ENCODE measurements around the gene PON2. TPM values are rescaled to one million over a fixed set of nuclear protein-coding genes. Genes with fewer than 3 reads are reported as not detected.

PON2 gene
- total and polyA plus RNA-seq, 2 of the 13 experiments (the other 11 are each of a cell fraction or from before 2014, with no cell fraction given) = 202 to 217 TPM

DNA sequence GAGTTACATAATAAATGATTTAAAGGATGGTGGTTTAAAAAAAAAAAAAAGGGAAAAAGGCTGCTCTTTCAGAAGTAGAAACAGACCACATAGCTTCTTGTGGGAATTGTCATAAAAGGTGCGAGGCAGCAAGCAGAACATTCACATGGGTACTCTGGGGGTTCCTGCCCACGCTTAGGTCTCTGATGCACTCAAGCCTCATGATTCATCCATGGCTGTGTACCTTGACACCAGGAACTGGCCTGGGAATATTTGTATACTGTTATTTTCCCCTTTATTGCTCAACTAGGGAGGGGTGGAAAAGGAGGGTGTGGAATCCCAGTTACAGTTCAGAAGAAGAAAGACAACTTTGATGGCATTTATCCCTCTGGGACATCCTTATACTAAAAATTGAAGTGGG, 4.0 kb downstream of the PON2 start (continued):
- TF ChIP-seq, protein P1, sequence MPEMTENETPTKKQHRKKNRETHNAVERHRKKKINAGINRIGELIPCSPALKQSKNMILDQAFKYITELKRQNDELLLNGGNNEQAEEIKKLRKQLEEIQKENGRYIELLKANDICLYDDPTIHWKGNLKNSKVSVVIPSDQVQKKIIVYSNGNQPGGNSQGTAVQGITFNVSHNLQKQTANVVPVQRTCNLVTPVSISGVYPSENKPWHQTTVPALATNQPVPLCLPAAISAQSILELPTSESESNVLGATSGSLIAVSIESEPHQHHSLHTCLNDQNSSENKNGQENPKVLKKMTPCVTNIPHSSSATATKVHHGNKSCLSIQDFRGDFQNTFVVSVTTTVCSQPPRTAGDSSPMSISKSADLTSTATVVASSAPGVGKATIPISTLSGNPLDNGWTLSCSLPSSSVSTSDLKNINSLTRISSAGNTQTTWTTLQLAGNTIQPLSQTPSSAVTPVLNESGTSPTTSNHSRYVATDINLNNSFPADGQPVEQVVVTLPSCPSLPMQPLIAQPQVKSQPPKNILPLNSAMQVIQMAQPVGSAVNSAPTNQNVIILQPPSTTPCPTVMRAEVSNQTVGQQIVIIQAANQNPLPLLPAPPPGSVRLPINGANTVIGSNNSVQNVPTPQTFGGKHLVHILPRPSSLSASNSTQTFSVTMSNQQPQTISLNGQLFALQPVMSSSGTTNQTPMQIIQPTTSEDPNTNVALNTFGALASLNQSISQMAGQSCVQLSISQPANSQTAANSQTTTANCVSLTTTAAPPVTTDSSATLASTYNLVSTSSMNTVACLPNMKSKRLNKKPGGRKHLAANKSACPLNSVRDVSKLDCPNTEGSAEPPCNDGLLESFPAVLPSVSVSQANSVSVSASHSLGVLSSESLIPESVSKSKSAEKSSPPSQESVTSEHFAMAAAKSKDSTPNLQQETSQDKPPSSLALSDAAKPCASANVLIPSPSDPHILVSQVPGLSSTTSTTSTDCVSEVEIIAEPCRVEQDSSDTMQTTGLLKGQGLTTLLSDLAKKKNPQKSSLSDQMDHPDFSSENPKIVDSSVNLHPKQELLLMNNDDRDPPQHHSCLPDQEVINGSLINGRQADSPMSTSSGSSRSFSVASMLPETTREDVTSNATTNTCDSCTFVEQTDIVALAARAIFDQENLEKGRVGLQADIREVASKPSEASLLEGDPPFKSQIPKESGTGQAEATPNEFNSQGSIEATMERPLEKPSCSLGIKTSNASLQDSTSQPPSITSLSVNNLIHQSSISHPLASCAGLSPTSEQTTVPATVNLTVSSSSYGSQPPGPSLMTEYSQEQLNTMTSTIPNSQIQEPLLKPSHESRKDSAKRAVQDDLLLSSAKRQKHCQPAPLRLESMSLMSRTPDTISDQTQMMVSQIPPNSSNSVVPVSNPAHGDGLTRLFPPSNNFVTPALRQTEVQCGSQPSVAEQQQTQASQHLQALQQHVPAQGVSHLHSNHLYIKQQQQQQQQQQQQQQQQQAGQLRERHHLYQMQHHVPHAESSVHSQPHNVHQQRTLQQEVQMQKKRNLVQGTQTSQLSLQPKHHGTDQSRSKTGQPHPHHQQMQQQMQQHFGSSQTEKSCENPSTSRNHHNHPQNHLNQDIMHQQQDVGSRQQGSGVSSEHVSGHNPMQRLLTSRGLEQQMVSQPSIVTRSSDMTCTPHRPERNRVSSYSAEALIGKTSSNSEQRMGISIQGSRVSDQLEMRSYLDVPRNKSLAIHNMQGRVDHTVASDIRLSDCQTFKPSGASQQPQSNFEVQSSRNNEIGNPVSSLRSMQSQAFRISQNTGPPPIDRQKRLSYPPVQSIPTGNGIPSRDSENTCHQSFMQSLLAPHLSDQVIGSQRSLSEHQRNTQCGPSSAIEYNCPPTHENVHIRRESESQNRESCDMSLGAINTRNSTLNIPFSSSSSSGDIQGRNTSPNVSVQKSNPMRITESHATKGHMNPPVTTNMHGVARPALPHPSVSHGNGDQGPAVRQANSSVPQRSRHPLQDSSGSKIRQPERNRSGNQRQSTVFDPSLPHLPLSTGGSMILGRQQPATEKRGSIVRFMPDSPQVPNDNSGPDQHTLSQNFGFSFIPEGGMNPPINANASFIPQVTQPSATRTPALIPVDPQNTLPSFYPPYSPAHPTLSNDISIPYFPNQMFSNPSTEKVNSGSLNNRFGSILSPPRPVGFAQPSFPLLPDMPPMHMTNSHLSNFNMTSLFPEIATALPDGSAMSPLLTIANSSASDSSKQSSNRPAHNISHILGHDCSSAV (CRISPR knock-in tag; IDR thresholded peaks at IDR 0.05; ENCODE audit: borderline replicate concordance) = no peak
- TF ChIP-seq ZSCAN9 (CRISPR knock-in tag; IDR thresholded peaks at IDR 0.05; ENCODE audit: borderline replicate concordance) (no peak), ZNF343 (CRISPR knock-in tag; IDR thresholded peaks at IDR 0.05) (no peak), ARHGAP35 (CRISPR knock-in tag; IDR thresholded peaks at IDR 0.05; ENCODE audit: borderline replicate concordance) (no peak), SKI (IDR thresholded peaks at IDR 0.05; ENCODE audit: partially characterized antibody) (no peak), ZNF138 (CRISPR knock-in tag; IDR thresholded peaks at IDR 0.05; ENCODE audit: low read depth) (no peak), ELF3 (CRISPR knock-in tag; IDR thresholded peaks at IDR 0.05) (peak; percentile 99), ZNF12 (CRISPR knock-in tag; IDR thresholded peaks at IDR 0.05) (no peak), ASH2L (IDR thresholded peaks at IDR 0.05; ENCODE audit: insufficient read length, low read depth, low read length) (no peak), HDAC1 (CRISPR knock-in tag; IDR thresholded peaks at IDR 0.05) (peak; percentile 66; the same call in 1 of the 2 replicates), MXD4 (CRISPR knock-in tag; IDR thresholded peaks at IDR 0.05) (no peak), ZNF543 (CRISPR knock-in tag; IDR thresholded peaks at IDR 0.05) (no peak), PCBP1 (IDR thresholded peaks at IDR 0.05; ENCODE audit: borderline replicate concordance, low read depth, low read length) (no peak), ZSCAN20 (CRISPR knock-in tag; IDR thresholded peaks at IDR 0.05; ENCODE audit: borderline replicate concordance) (no peak)
- TF ChIP-seq, protein P2, sequence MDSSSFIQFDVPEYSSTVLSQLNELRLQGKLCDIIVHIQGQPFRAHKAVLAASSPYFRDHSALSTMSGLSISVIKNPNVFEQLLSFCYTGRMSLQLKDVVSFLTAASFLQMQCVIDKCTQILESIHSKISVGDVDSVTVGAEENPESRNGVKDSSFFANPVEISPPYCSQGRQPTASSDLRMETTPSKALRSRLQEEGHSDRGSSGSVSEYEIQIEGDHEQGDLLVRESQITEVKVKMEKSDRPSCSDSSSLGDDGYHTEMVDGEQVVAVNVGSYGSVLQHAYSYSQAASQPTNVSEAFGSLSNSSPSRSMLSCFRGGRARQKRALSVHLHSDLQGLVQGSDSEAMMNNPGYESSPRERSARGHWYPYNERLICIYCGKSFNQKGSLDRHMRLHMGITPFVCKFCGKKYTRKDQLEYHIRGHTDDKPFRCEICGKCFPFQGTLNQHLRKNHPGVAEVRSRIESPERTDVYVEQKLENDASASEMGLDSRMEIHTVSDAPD (CRISPR knock-in tag; IDR thresholded peaks at IDR 0.05) = no peak
- TF ChIP-seq, protein P3, sequence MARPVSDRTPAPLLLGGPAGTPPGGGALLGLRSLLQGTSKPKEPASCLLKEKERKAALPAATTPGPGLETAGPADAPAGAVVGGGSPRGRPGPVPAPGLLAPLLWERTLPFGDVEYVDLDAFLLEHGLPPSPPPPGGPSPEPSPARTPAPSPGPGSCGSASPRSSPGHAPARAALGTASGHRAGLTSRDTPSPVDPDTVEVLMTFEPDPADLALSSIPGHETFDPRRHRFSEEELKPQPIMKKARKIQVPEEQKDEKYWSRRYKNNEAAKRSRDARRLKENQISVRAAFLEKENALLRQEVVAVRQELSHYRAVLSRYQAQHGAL (CRISPR knock-in tag; IDR thresholded peaks at IDR 0.05; ENCODE audit: not compliant biosample characterization) = no peak

Data from HepG2 (cell line).